Neural cell (in vitro differentiated cells): ENCODE results near the gene LACC1.

Source experiments
- POLR2AphosphoS5 ChIP-seq: IDR thresholded peaks from 2 replicates; pipeline ENCODE4 v1.6.1; 2012
- TAF1 ChIP-seq: IDR thresholded peaks from 2 replicates; pipeline ENCODE4 v1.6.1; 2012; ENCODE audit warnings: low read depth

DNA sequence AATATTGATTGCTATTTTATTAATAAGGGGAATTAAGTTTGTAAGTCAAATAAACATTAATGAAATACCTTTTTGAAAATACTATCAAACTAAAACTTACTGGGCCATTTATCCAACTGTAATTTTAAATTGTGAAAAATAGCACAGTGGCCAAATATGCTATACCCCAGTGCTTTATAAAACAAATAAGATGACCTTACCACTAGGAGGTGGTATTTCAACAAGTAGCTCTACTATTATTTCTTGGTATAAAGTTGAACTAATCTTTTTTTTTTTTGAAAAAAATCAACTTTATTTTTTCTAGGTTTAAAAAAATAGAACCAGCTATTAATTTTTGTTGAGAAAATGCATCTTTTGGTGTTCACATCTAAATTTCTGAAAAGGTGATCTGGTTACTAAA, 14.7 kb downstream of the LACC1 start:
- TF ChIP-seq TAF1 (no peak), POLR2AphosphoS5 (no peak)
